GM23338 (cell line): ENCODE measurements around the gene TMEM98. TPM values are rescaled to one million over a fixed set of nuclear protein-coding genes. Genes with fewer than 3 reads are reported as not detected.
A peak's percentile ranks its signal among the peaks of the same experiment; 100 is the strongest.

Source experiments
- ATAC-seq: fragments of 200-7000 bp; cut with Tn5 transposase; 3 replicates; pipeline ENCODE4 v1.9.1; 2020
- DNase-seq: peaks from one replicate; pipeline ENCODE4 v3.0.0-alpha.2; 2015; ENCODE audit warnings: low spot score
- H2AFZ ChIP-seq: fragments of 200-600 bp; sonication (generic); 2 replicates; pipeline ENCODE4 v1.8.0; 2016; ENCODE audit warnings: antibody characterized with exemption, mild to moderate bottlenecking, moderate library complexity
- H3F3A ChIP-seq: fragments of 200-600 bp; sonication (generic); replicated peaks from 2 replicates; pipeline ENCODE4 v1.8.0; 2017; ENCODE audit warnings: antibody characterized with exemption, mixed run types, low read depth
- H3K27ac ChIP-seq: fragments of 200-600 bp; sonication (generic); 2 replicates; pipeline ENCODE4 v1.6.1; 2016; ENCODE audit warnings: low read depth
- H3K27me3 ChIP-seq: fragments of 200-600 bp; sonication (generic); 2 replicates; pipeline ENCODE4 v1.8.0; 2016; ENCODE audit warnings: mild to moderate bottlenecking, mixed run types, moderate library complexity; ENCODE audit not compliant: insufficient read depth
- H3K36me3 ChIP-seq: fragments of 200-600 bp; sonication (generic); 2 replicates; pipeline ENCODE4 v1.8.0; 2016; ENCODE audit warnings: mild to moderate bottlenecking; ENCODE audit not compliant: insufficient read depth
- H3K4me1 ChIP-seq: fragments of 200-600 bp; sonication (generic); 2 replicates; pipeline ENCODE4 v1.8.0; 2016; ENCODE audit warnings: mild to moderate bottlenecking, moderate library complexity; ENCODE audit not compliant: insufficient read depth
- H3K4me2 ChIP-seq: fragments of 200-600 bp; sonication (generic); 2 replicates; pipeline ENCODE4 v1.7.1; 2017; ENCODE audit warnings: mixed run types
- H3K4me3 ChIP-seq: fragments of 200-600 bp; sonication (generic); 2 replicates; pipeline ENCODE4 v1.6.1; 2016; ENCODE audit warnings: mixed run types
- H3K79me2 ChIP-seq: fragments of 200-600 bp; sonication (generic); replicated peaks from 2 replicates; pipeline ENCODE4 v1.8.0; 2017; ENCODE audit warnings: mild to moderate bottlenecking; ENCODE audit not compliant: insufficient read depth
- H3K9me2 ChIP-seq: fragments of 200-600 bp; sonication (generic); 2 replicates; pipeline ENCODE4 v1.8.0; 2017; ENCODE audit not compliant: insufficient read depth
- H4K20me1 ChIP-seq: fragments of 200-600 bp; sonication (generic); replicated peaks from 2 replicates; pipeline ENCODE4 v1.8.0; 2017; ENCODE audit warnings: mild to moderate bottlenecking; ENCODE audit not compliant: insufficient read depth
- H3K27ac Mint-ChIP-seq: 2 replicates; pipeline ENCODE4 v1.8.0; 2020; ENCODE audit warnings: inconsistent platforms, mild to moderate bottlenecking, moderate library complexity, mixed read lengths
- H3K27me3 Mint-ChIP-seq: 3 replicates; pipeline ENCODE4 v1.8.0; 2022; ENCODE audit warnings: low read depth, mild to moderate bottlenecking, moderate library complexity, mixed read lengths, inconsistent platforms; ENCODE audit not compliant: insufficient read depth, poor library complexity
- H3K36me3 Mint-ChIP-seq: 3 replicates; pipeline ENCODE4 v1.8.0; 2021; ENCODE audit warnings: low read depth, mild to moderate bottlenecking, inconsistent platforms, moderate library complexity, mixed read lengths
- H3K4me1 Mint-ChIP-seq: 3 replicates; pipeline ENCODE4 v1.8.0; 2020; ENCODE audit warnings: mild to moderate bottlenecking, inconsistent platforms, mixed read lengths
- H3K4me3 Mint-ChIP-seq: 3 replicates; pipeline ENCODE4 v1.8.0; 2021; ENCODE audit warnings: moderate library complexity, mild to moderate bottlenecking, inconsistent platforms, mixed read lengths
- H3K9me3 Mint-ChIP-seq: 3 replicates; pipeline ENCODE4 v1.8.0; 2020; ENCODE audit warnings: moderate library complexity, mild to moderate bottlenecking, inconsistent platforms, mixed read lengths
- CREB1 ChIP-seq: fragments of 250-450 bp; sonication (Bioruptor Pico); IDR thresholded peaks from 2 replicates; pipeline ENCODE4 v1.5.0; 2020; ENCODE audit warnings: low read depth, mild to moderate bottlenecking, moderate library complexity
- CTCF ChIP-seq, 2 experiments: fragments of 200-600 bp in 1 of 2; sonication (generic) in 1 of 2; conservative IDR thresholded peaks; 2 replicates each; pipeline versions ENCODE4 v1.5.1 to v1.6.1; 2016 to 2017; ENCODE audit warnings: antibody characterized with exemption in 2 of 2, low read depth in 2 of 2, mild to moderate bottlenecking in 2 of 2, moderate library complexity in 1 of 2
- ETS1 ChIP-seq: IDR thresholded peaks from 2 replicates; pipeline ENCODE4 v1.6.1; 2016; ENCODE audit warnings: antibody characterized with exemption
- EZH2 ChIP-seq: fragments of 200-600 bp; sonication (generic); IDR thresholded peaks from one replicate; pipeline ENCODE4 v1.8.0; 2017; ENCODE audit warnings: antibody characterized with exemption, mild to moderate bottlenecking, low read depth; ENCODE audit not compliant: unreplicated experiment
- JUNB ChIP-seq: IDR thresholded peaks from one replicate; pipeline ENCODE4 v1.6.1; 2016; ENCODE audit warnings: antibody characterized with exemption; ENCODE audit not compliant: unreplicated experiment
- NANOG ChIP-seq: IDR thresholded peaks from 2 replicates; pipeline ENCODE4 v1.6.1; 2016; ENCODE audit warnings: antibody characterized with exemption, borderline replicate concordance
- POLR2AphosphoS5 ChIP-seq: IDR thresholded peaks from 2 replicates; pipeline ENCODE4 v1.6.1; 2016; ENCODE audit warnings: antibody characterized with exemption, low read depth
- REST ChIP-seq: IDR thresholded peaks from one replicate; pipeline ENCODE4 v1.6.1; 2018; ENCODE audit warnings: antibody characterized with exemption; ENCODE audit not compliant: unreplicated experiment
- STAT1 ChIP-seq: IDR thresholded peaks from one replicate; pipeline ENCODE4 v1.6.1; 2016; ENCODE audit warnings: antibody characterized with exemption; ENCODE audit not compliant: unreplicated experiment
- ZNF114 ChIP-seq: fragments of 250-450 bp; sonication (Bioruptor Pico); IDR thresholded peaks from 2 replicates; pipeline ENCODE4 v1.5.0; 2020; ENCODE audit warnings: mild to moderate bottlenecking, moderate library complexity
- ZNF331 ChIP-seq: fragments of 250-450 bp; sonication (Bioruptor Pico); IDR thresholded peaks from 2 replicates; pipeline ENCODE4 v1.5.0; 2020; ENCODE audit warnings: low read depth, mild to moderate bottlenecking, moderate library complexity
- ZNF462 ChIP-seq: fragments of 250-450 bp; sonication (Bioruptor Pico); IDR thresholded peaks from 2 replicates; pipeline ENCODE4 v1.5.0; 2020; ENCODE audit warnings: mild to moderate bottlenecking, moderate library complexity
- polyA plus RNA-seq: library from polyadenylated mRNA; unstranded; fragments of >200 nt; fragmentation: Nextera tagmentation; extraction: Ambion mirVana; gene quantifications from 2 replicates; pipeline ENCODE4 v1.2.1, GENCODE V29; 2016
- total RNA-seq: library from RNA; depleted of rRNA; stranded (reverse); fragments of >200 nt; shearing (Covaris generic); gene quantifications from 2 replicates; pipeline ENCODE4 v1.2.3, GENCODE V29; 2014

Gene TMEM98
- total and polyA plus RNA-seq, 2 experiments from 2014 or later = 60.4 to 94.8 TPM

- TF ChIP-seq CTCF (conservative IDR thresholded peaks at IDR 0.05; ENCODE audit: low read depth in 2 of 2) (no peak), STAT1 (no peak), POLR2AphosphoS5 (no peak), JUNB (no peak), ZNF331 (CRISPR knock-in tag) (no peak)
Measured at GRCh38 chr17:32933881-32934280, 5.9 kb downstream of the TMEM98 start (continued).

- H3K4me3 ChIP-seq = no peak overlapping the region
- H3K36me3 ChIP-seq = peaks cover 7% of the 10 kb centered on the region; the same call in 1 of the 2 replicates
- no peak overlapping the region for H3K4me2 ChIP-seq
- H3K79me2 ChIP-seq = peaks cover 2% of the 10 kb centered on the region
- Mint-ChIP-seq H3K27ac (no peak overlapping the region), H3K4me1 (peaks cover 19% of the 10 kb centered on the region), H3K4me3 (no peak overlapping the region), H3K36me3 (peaks cover 73% of the 10 kb centered on the region), H3K27me3 (peaks cover 6% of the 10 kb centered on the region), H3K9me3 (no peaks in the 10 kb centered on the region; the same call in 2 of the 3 replicates)
- DNase-seq (no peak), ATAC-seq (no peak)
- no peak overlapping the region for H2AFZ ChIP-seq
- H4K20me1 ChIP-seq = peaks cover 4% of the 10 kb centered on the region; the same call in 1 of the 2 replicates
- no peaks in the 10 kb centered on the region for H3K27me3 ChIP-seq
- H3K9me2 ChIP-seq = no peaks in the 10 kb centered on the region
- peaks cover 8% of the 10 kb centered on the region for H3K4me1 ChIP-seq
- peak overlapping the region; percentile 80; the same call in 1 of the 2 replicates for H3K27ac ChIP-seq
- H3F3A ChIP-seq = no peaks in the 10 kb centered on the region
- TF ChIP-seq ETS1 (no peak), NANOG (no peak), REST (no peak), EZH2 (no peak), ZNF331 (CRISPR knock-in tag) (no peak), POLR2AphosphoS5 (no peak), ZNF462 (no peak), CREB1 (CRISPR knock-in tag) (no peak), ZNF114 (CRISPR knock-in tag) (no peak), JUNB (no peak), STAT1 (no peak)
Measured at GRCh38 chr17:32935726-32936125, 7.8 kb downstream of the TMEM98 start.
